Omental fat pad (tissue), 4 donors: ENCODE data around the gene THAP2. TPM values are rescaled to one million over a fixed set of nuclear protein-coding genes. Genes with fewer than 3 reads are reported as not detected.
"Not testable (repeated sequence)": the region's sequence is repeated elsewhere in the genome, so short reads cannot be mapped to it uniquely, and the experiment has no call there.

Experiments used
- ATAC-seq: fragments of 150-250 bp; one replicate; pipeline ENCODE4 v1.9.1; 2016; ENCODE audit warnings: mild to moderate bottlenecking, moderate library complexity; ENCODE audit not compliant: low FRiP score
- DNase-seq: peaks from one replicate; pipeline ENCODE4 v3.0.0-alpha.2; 2019; ENCODE audit warnings: low spot score
- CTCF ChIP-seq, 3 donors: fragments of 450-650 bp; IDR thresholded peaks; one replicate each; pipeline ENCODE4 v1.5.1; 2016 to 2017; ENCODE audit warnings: antibody characterized with exemption in 3 of 3, mild to moderate bottlenecking in 3 of 3, moderate library complexity in 2 of 3
- total RNA-seq, 4 donors: library from RNA; depleted of rRNA; stranded (reverse); fragments of >200 nt; gene quantifications; one replicate each; pipeline ENCODE4 v1.1.0, GENCODE V29; 2016

The THAP2 gene
- total RNA-seq, 4 donors from 2014 or later: 1.8 to 21.3 (median 5.9) TPM

- ATAC-seq (no peak), DNase-seq (no peak)
- no peak for TF ChIP-seq CTCF (IDR thresholded peaks at IDR 0.05)
Observed at GRCh38 chr12:71694099-71694820, 30.2 kb downstream of the THAP2 start.

GRCh38 chr12:71695782-71696181 lies 31.7 kb downstream of the THAP2 start:
- no peak for TF ChIP-seq CTCF (IDR thresholded peaks at IDR 0.05)
- ATAC-seq: no peak
- no peak for DNase-seq

- ATAC-seq, DNase-seq: not testable (repeated sequence)
Observed at GRCh38 chr12:71702181-71702580, 38.1 kb downstream of the THAP2 start.

DNA sequence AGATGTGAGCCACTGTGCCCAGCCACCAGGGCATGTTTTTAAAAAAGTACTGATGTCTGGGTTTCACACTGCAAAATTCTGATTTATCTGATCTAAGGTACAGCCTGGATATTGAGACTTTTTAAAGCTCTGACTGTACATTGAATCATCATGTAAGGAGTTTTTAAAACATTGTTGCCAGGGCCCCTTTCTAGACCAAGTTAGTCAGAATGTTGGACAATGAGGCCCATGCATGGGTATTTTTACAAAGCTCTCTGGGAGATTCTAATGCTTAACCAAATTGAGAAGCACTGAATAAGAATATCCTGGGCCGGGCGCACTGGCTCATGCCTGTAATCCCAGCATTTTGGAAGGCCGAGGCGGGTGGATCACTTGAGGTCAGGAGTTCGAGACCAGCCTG lies 38.5 kb downstream of the THAP2 start:
- DNase-seq (no peak), ATAC-seq (no peak)

DNA sequence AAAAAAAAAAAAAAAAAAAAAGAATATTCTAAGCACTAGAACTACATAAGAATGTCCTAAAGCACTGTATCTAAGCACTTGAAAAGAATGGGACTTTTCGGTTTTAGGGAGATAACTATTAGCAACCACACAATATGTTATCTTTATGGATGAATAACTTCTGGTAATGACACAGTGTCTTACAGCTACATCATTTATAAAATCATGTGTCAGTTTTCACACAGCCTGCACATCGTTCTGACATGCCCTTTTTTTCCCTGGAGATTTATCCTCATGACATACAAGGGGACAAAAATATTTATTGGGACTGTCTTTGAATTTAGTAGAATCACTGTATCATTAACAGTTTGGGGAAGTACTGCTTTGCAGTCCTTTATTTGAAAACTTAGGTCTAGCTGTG lies 39.1 kb downstream of the THAP2 start:
- ATAC-seq: no peak

More for the DNA sequence above, 38.5 kb downstream of the THAP2 start:
- no peak for TF ChIP-seq CTCF (IDR thresholded peaks at IDR 0.05)

GRCh38 chr12:71704920-71705319 lies 40.8 kb downstream of the THAP2 start:
- DNase-seq (no peak), ATAC-seq (no peak)
- TF ChIP-seq CTCF (IDR thresholded peaks at IDR 0.05): no peak

More for the DNA sequence above, 39.1 kb downstream of the THAP2 start:
- no peak for DNase-seq
- no peak for TF ChIP-seq CTCF (IDR thresholded peaks at IDR 0.05)

DNA sequence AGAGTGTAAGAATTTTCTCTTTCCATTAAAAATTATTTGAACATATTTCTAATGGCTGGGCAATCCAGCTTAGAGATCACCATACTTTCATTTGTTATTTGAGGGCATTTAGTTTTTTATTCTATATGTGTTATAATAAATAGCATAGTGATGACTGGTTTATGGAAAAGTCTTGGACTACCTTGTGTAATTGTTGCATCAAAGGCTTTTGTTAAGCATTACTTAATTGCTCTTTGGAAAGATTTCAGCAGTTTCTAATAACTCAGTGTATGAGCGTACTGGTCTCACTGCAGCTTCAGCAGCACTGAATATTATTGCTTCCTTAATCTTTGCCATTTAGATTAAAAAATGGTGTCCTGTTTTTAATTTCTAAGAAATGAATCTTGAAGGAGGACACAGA lies 44.6 kb downstream of the THAP2 start:
- DNase-seq: no peak
- TF ChIP-seq CTCF (IDR thresholded peaks at IDR 0.05): no peak
- no peak for ATAC-seq
